Keratinocyte (primary cell): Measurements from ENCODE around the gene LENG9. TPM values are rescaled to one million over a fixed set of nuclear protein-coding genes. Genes with fewer than 3 reads are reported as not detected.

Experiments used
- DNase-seq: peaks from one replicate; pipeline ENCODE4 v3.0.0-alpha.2; 2011; ENCODE audit warnings: low read depth, missing footprints, low spot score
- FAIRE-seq: peaks from 2 replicates; lab custom pipeline; 2011; peaks lifted over from hg19 to GRCh38; lab: Jason Lieb, UNC
- H2AFZ ChIP-seq: 2 replicates; pipeline ENCODE4 v1.6.0; 2012; ENCODE audit warnings: low read length, control low read depth, inconsistent platforms; ENCODE audit not compliant: control insufficient read depth
- H3K27ac ChIP-seq: 2 replicates; pipeline ENCODE4 v1.5.1; 2011; ENCODE audit warnings: low read length; ENCODE audit not compliant: control insufficient read depth, insufficient read depth
- H3K27me3 ChIP-seq: 3 replicates; pipeline ENCODE4 v1.6.0; 2011; ENCODE audit warnings: low read length; ENCODE audit not compliant: control insufficient read depth, insufficient read depth; ENCODE audit errors: extremely low read depth
- H3K36me3 ChIP-seq, 2 experiments: 2 replicates in 1 of 2; 3 replicates in 1 of 2; pipeline ENCODE4 v1.5.1; 2011; ENCODE audit warnings: low read length in 2 of 2, mild to moderate bottlenecking in 1 of 2; ENCODE audit not compliant: control insufficient read depth in 2 of 2, insufficient read depth in 2 of 2; ENCODE audit errors: extremely low read depth in 1 of 2
- H3K4me1 ChIP-seq: 3 replicates; pipeline ENCODE4 v1.5.1; 2011; ENCODE audit warnings: low read length; ENCODE audit not compliant: control insufficient read depth, insufficient read depth; ENCODE audit errors: extremely low read depth
- H3K4me2 ChIP-seq: 3 replicates; pipeline ENCODE4 v1.6.0; 2011; ENCODE audit warnings: low read depth, low read length; ENCODE audit not compliant: control insufficient read depth, insufficient read depth; ENCODE audit errors: extremely low read depth
- H3K4me3 ChIP-seq, 3 experiments: fragments of 200-600 bp in 1 of 3; sonication (generic) in 1 of 3; 2 replicates in 2 of 3; 3 replicates in 1 of 3; pipeline ENCODE4 v1.5.1; 2011 to 2016; ENCODE audit warnings: low read length in 3 of 3, mild to moderate bottlenecking in 3 of 3, control low read depth in 2 of 3, inconsistent platforms in 1 of 3, low read depth in 1 of 3, mixed read lengths in 1 of 3, mixed run types in 1 of 3, moderate library complexity in 1 of 3; ENCODE audit not compliant: control insufficient read depth in 2 of 3, insufficient read depth in 2 of 3; ENCODE audit errors: extremely low read depth in 1 of 3
- H3K79me2 ChIP-seq: 2 replicates; pipeline ENCODE4 v1.6.0; 2012; ENCODE audit warnings: low read length; ENCODE audit not compliant: control insufficient read depth, insufficient read depth
- H3K9ac ChIP-seq: 3 replicates; pipeline ENCODE4 v1.6.0; 2011; ENCODE audit warnings: low read length; ENCODE audit not compliant: control insufficient read depth, insufficient read depth; ENCODE audit errors: extremely low read depth
- H3K9me1 ChIP-seq: 3 replicates; pipeline ENCODE4 v1.6.0; 2011; ENCODE audit warnings: low read length; ENCODE audit not compliant: control insufficient read depth, insufficient read depth; ENCODE audit errors: extremely low read depth
- H3K9me3 ChIP-seq: 2 replicates; pipeline ENCODE4 v1.5.1; 2012; ENCODE audit warnings: low read depth, low read length; ENCODE audit not compliant: control insufficient read depth
- H4K20me1 ChIP-seq: 3 replicates; pipeline ENCODE4 v1.6.0; 2011; ENCODE audit warnings: low read length; ENCODE audit not compliant: control insufficient read depth, insufficient read depth; ENCODE audit errors: extremely low read depth
- EZH2 ChIP-seq: IDR thresholded peaks from one replicate; pipeline ENCODE4 v1.6.1; 2012; ENCODE audit warnings: inconsistent platforms, mild to moderate bottlenecking, low read length, moderate library complexity
- dilution Hi-C: fragments of 300-500 bp; cut with MboI; formaldehyde crosslinking; loops from one replicate; pipeline ENCODE4 v1.7.0; 2020; ENCODE audit warnings: low sequenced_read_pairs; ENCODE audit not compliant: extremely low pct_ligation_motif_present
- polyA plus RNA-seq, 5 experiments: library from polyadenylated mRNA; depleted of rRNA in 3 of 5; stranded (reverse) in 3 of 5; stranded (forward) in 1 of 5; unstranded in 1 of 5; fragments of >200 nt; gene quantifications; 1 replicate in 1 of 5; 2 replicates in 3 of 5; 3 replicates in 1 of 5; pipeline versions ENCODE4 v1.2.1 to v1.2.3, GENCODE V29; 2011 to 2012; ENCODE audit warnings: missing spikeins in 2 of 5, low read depth in 1 of 5, low replicate concordance in 1 of 5
- TF ChIP-seq, protein P1 (sequence below), 3 experiments: IDR thresholded peaks in 1 of 3; conservative IDR thresholded peaks in 1 of 3; optimal IDR thresholded peaks in 1 of 3; 2 replicates in 2 of 3; 3 replicates in 1 of 3; pipeline versions ENCODE3 to v1.5.1; 2011; ENCODE audit warnings: low read length in 3 of 3, mild to moderate bottlenecking in 3 of 3, moderate library complexity in 2 of 3, control low read depth in 1 of 3, inconsistent platforms in 1 of 3; ENCODE audit not compliant: insufficient read depth in 2 of 3; ENCODE audit errors: extremely low read depth in 1 of 3

The LENG9 gene
- polyA plus RNA-seq, 1 donor (not counting 4 experiments of a cell fraction or from before 2014, with no cell fraction given) = 1.3 TPM

- H3K36me3 ChIP-seq = no peaks in the 10 kb centered on the region
- dilution Hi-C loops = no loop called here
- H3K4me1 ChIP-seq = no peaks in the 10 kb centered on the region
- no peak for TF ChIP-seq EZH2
- TF ChIP-seq, protein P1, sequence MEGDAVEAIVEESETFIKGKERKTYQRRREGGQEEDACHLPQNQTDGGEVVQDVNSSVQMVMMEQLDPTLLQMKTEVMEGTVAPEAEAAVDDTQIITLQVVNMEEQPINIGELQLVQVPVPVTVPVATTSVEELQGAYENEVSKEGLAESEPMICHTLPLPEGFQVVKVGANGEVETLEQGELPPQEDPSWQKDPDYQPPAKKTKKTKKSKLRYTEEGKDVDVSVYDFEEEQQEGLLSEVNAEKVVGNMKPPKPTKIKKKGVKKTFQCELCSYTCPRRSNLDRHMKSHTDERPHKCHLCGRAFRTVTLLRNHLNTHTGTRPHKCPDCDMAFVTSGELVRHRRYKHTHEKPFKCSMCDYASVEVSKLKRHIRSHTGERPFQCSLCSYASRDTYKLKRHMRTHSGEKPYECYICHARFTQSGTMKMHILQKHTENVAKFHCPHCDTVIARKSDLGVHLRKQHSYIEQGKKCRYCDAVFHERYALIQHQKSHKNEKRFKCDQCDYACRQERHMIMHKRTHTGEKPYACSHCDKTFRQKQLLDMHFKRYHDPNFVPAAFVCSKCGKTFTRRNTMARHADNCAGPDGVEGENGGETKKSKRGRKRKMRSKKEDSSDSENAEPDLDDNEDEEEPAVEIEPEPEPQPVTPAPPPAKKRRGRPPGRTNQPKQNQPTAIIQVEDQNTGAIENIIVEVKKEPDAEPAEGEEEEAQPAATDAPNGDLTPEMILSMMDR (optimal IDR thresholded peaks at IDR 0.05 in 1 of 3, IDR thresholded peaks at IDR 0.05 in 1 of 3, conservative IDR thresholded peaks at IDR 0.05 in 1 of 3; ENCODE audit: extremely low read depth in 1 of 3, insufficient read depth in 2 of 3, low read length in 3 of 3) = no peak
- H3K4me3 ChIP-seq = no peak overlapping the region
- no peaks in the 10 kb centered on the region for H3K79me2 ChIP-seq
- no peaks in the 10 kb centered on the region for H3K9me3 ChIP-seq
- H4K20me1 ChIP-seq = no peaks in the 10 kb centered on the region
- H3K9me1 ChIP-seq = no peaks in the 10 kb centered on the region
- no peak for DNase-seq
- no peak overlapping the region for H2AFZ ChIP-seq
- no peak for FAIRE-seq
- no peak overlapping the region for H3K9ac ChIP-seq
- H3K27me3 ChIP-seq = peaks cover 30% of the 10 kb centered on the region
- no peak overlapping the region for H3K27ac ChIP-seq
- no peak overlapping the region for H3K4me2 ChIP-seq
Observed at GRCh38 chr19:54422136-54422535, 41.4 kb downstream of the LENG9 start.

- Histone ChIP-seq H3K9me1 (no peaks in the 10 kb centered on the region), H3K4me1 (no peaks in the 10 kb centered on the region), H3K79me2 (no peaks in the 10 kb centered on the region), H3K4me3 (no peak overlapping the region), H3K9ac (no peak overlapping the region), H3K27ac (no peak overlapping the region), H3K4me2 (no peak overlapping the region), H4K20me1 (no peaks in the 10 kb centered on the region), H3K9me3 (no peaks in the 10 kb centered on the region), H3K36me3 (no peaks in the 10 kb centered on the region), H2AFZ (no peak overlapping the region), H3K27me3 (peaks cover 36% of the 10 kb centered on the region)
- DNase-seq = no peak
- dilution Hi-C loops = no loop called here
- TF ChIP-seq EZH2 = no peak
- TF ChIP-seq, protein P1 (optimal IDR thresholded peaks at IDR 0.05 in 1 of 3, IDR thresholded peaks at IDR 0.05 in 1 of 3, conservative IDR thresholded peaks at IDR 0.05 in 1 of 3; ENCODE audit: extremely low read depth in 1 of 3, insufficient read depth in 2 of 3, low read length in 3 of 3) = no peak
- FAIRE-seq = no peak
Observed at GRCh38 chr19:54421521-54421920, 42.1 kb downstream of the LENG9 start.
